HG03469 (cell line): ENCODE results near the gene C2orf42.
"Not testable (repeated sequence)": the region's sequence is repeated elsewhere in the genome, so short reads cannot be mapped to it uniquely, and the experiment has no call there.

ENCODE experiments used
- ATAC-seq: cut with Tn5 transposase; IDR thresholded peaks from one replicate; pipeline ENCODE4 v1.9.1; 2021; ENCODE audit warnings: mild to moderate bottlenecking, moderate library complexity, moderate number of reproducible peaks; ENCODE audit not compliant: unreplicated experiment

Gene C2orf42

GRCh38 chr2:70190418-70191243, at the start of gene C2orf42:
Gene C2orf42, minus strand, starts transcription at chr2:70191019. Its CDS starts 9,034 bp downstream, at chr2:70181985.
- peak; percentile 78 for ATAC-seq

GRCh38 chr2:70240599-70240998, 49.8 kb upstream of the C2orf42 start:
- no peak for ATAC-seq

GRCh38 chr2:70233926-70234325, 43.1 kb upstream of the C2orf42 start:
- no peak for ATAC-seq

GRCh38 chr2:70226781-70227180, 36.0 kb upstream of the C2orf42 start:
- ATAC-seq: no peak

GRCh38 chr2:70223305-70223704, 32.5 kb upstream of the C2orf42 start:
- ATAC-seq: not testable (repeated sequence)

GRCh38 chr2:70214953-70215549, 24.2 kb upstream of the C2orf42 start:
- ATAC-seq: no peak

GRCh38 chr2:70214365-70214764, 23.5 kb upstream of the C2orf42 start:
- ATAC-seq: no peak

- ATAC-seq: no peak
Measured at GRCh38 chr2:70212298-70212932, 21.6 kb upstream of the C2orf42 start.

GRCh38 chr2:70211595-70211994, 20.8 kb upstream of the C2orf42 start:
- ATAC-seq: no peak

GRCh38 chr2:70204452-70204851, 13.6 kb upstream of the C2orf42 start:
- no peak for ATAC-seq

- no peak for ATAC-seq
Measured at GRCh38 chr2:70203086-70203485, 12.3 kb upstream of the C2orf42 start.

- no peak for ATAC-seq
Measured at GRCh38 chr2:70202236-70202806, 11.5 kb upstream of the C2orf42 start.

GRCh38 chr2:70201831-70202230, 11.0 kb upstream of the C2orf42 start:
- no peak for ATAC-seq

- no peak for ATAC-seq
Measured at GRCh38 chr2:70201225-70201768, 10.5 kb upstream of the C2orf42 start.

GRCh38 chr2:70199320-70199864, 8.6 kb upstream of the C2orf42 start:
- no peak for ATAC-seq

GRCh38 chr2:70192516-70192915, 1.7 kb upstream of the C2orf42 start:
- ATAC-seq: no peak

GRCh38 chr2:70191244-70191735, 471 bp upstream of the C2orf42 start:
- ATAC-seq: no peak

GRCh38 chr2:70188460-70188859, 2.4 kb downstream of the C2orf42 start:
- no peak for ATAC-seq

GRCh38 chr2:70187170-70187569, 3.6 kb downstream of the C2orf42 start:
- ATAC-seq: not testable (repeated sequence)

- ATAC-seq: no peak
Measured at GRCh38 chr2:70182689-70183088, 8.1 kb downstream of the C2orf42 start.
